D721Med (cell line): ENCODE results near the gene DYSF.

Source experiments
- DNase-seq: peaks from one replicate; pipeline ENCODE4 v3.0.0; 2011; ENCODE audit warnings: low spot score; ENCODE audit not compliant: insufficient read length
- FAIRE-seq: peaks from 2 replicates; lab custom pipeline; 2011; peaks lifted over from hg19 to GRCh38; lab: Jason Lieb, UNC
- TF ChIP-seq, protein P1 (sequence below): IDR thresholded peaks from 2 replicates; pipeline ENCODE4 v1.5.1; 2012; ENCODE audit warnings: mild to moderate bottlenecking, control low read depth; ENCODE audit not compliant: insufficient read depth; ENCODE audit errors: missing control alignments

The DYSF gene

DNA sequence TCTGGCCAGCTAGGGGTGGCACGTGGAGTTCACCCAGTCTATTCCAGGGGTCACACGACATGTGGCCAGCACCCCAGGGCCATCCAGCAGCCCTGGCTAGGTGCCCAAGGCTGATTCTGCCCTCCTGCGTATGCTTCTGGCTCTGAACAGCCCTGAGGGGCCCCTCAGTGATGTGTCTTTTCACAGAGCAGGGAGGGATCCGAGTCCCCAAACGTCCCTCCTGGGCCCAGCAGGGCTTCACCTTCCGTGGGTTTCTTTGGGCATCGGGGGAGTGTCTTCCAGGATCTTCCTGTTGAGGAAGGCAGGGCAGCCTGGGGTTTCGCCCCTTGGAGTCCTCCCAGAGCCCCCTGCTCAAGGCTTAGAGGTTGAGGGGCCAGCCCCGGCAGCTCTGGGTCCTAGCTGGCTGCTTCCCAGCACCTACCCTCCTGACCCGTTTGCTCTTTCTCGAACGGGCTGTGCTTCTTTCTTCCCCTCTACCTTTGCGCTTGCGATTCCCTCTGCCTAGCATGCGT is 165.9 kb downstream of the DYSF start:
- no peak for FAIRE-seq

DNA sequence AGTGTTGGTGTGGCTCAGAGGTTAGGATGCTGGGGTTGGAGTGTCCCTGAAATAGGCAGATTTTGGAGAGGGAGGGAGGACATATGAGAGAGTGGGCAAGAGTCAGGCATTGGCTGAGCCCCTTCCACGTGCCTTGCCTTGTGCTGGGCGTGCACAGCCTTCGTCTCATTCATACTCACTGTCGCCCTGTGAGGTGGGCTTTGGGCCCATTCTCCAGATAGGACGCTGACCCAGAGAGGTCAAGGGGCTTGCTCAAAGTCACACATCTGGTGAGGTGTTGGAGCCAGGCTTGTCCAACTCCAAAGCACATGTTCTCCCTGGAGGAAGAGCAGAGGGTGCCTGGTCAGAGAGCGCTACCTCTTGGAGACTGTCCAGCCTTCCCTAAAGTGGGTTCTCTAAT is 166.8 kb downstream of the DYSF start:
- DNase-seq (no peak), FAIRE-seq (no peak)
- TF ChIP-seq, protein P1, sequence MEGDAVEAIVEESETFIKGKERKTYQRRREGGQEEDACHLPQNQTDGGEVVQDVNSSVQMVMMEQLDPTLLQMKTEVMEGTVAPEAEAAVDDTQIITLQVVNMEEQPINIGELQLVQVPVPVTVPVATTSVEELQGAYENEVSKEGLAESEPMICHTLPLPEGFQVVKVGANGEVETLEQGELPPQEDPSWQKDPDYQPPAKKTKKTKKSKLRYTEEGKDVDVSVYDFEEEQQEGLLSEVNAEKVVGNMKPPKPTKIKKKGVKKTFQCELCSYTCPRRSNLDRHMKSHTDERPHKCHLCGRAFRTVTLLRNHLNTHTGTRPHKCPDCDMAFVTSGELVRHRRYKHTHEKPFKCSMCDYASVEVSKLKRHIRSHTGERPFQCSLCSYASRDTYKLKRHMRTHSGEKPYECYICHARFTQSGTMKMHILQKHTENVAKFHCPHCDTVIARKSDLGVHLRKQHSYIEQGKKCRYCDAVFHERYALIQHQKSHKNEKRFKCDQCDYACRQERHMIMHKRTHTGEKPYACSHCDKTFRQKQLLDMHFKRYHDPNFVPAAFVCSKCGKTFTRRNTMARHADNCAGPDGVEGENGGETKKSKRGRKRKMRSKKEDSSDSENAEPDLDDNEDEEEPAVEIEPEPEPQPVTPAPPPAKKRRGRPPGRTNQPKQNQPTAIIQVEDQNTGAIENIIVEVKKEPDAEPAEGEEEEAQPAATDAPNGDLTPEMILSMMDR = no peak

More for the DNA sequence above, 165.9 kb downstream of the DYSF start:
- TF ChIP-seq, protein P1 = no peak
- no peak for DNase-seq

- TF ChIP-seq, protein P1 = no peak
- DNase-seq (no peak), FAIRE-seq (no peak)
These were observed 167.5 kb downstream of the DYSF start for GRCh38 chr2:71620851-71621251.

GRCh38 chr2:71629273-71629672 is 175.9 kb downstream of the DYSF start:
- TF ChIP-seq, protein P1 = no peak
- no peak for FAIRE-seq
- no peak for DNase-seq

- TF ChIP-seq, protein P1 = no peak
- no peak for FAIRE-seq
- no peak for DNase-seq
These were observed 176.6 kb downstream of the DYSF start for GRCh38 chr2:71629771-71630453.

DNA sequence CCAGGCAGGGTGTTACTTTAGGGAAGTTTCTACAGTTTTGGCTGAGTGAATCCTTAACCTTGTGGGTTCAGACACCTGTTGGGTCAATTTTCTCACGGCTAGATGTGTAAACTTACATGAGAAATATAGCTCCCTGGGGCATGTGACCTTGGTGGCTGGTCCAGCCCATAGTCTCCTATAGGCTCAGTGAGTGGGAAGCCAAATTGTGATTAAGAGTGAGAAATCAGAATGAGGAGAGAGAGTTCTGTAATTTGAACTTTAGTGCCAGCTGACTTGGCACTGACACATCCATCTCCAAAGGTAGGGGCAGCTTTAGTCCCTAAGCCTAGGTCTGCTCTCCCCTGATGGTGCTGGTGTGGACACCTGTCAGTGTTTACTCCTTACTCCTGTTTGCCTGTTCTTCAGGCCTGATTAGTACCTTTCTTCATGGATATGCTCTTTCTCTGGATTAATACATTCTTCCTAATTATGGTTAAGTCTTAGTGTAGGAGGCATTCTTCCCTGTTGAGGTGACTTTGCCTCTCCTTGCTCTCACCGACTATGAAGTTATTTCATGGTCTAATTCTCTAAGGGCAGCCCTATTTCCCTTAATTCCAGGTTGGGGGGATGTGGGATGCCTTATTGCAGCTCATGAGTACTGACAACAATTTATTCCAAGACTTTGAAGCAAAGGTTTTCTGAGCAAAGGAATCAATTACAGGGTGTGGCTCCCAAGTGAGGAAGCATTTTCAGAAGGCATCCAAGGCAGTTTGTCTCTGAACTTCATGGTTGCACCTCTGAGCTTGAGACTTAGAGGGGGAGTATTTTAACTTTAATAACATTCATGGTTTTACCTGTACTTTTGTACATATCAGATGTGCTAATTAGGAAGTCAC is 177.3 kb downstream of the DYSF start:
- FAIRE-seq = no peak
- DNase-seq = no peak
- TF ChIP-seq, protein P1 = no peak

- TF ChIP-seq, protein P1 = no peak
- DNase-seq (no peak), FAIRE-seq (no peak)
These were observed 178.1 kb downstream of the DYSF start for GRCh38 chr2:71631411-71631931.
